Measurements from ENCODE around the gene MPPED2. TPM values are rescaled to one million over a fixed set of nuclear protein-coding genes. Genes with fewer than 3 reads are reported as not detected.

MPPED2 gene
- total RNA-seq, 1 donor from 2014 or later, result 1.6 TPM

- Histone ChIP-seq H3K4me1 (ENCODE audit: insufficient read depth, low read length) (no peaks in the 10 kb centered on the region), H3K9me3 (ENCODE audit: insufficient read depth, low read depth, low read length) (no peaks in the 10 kb centered on the region), H3K79me2 (ENCODE audit: insufficient read depth, low read length) (no peaks in the 10 kb centered on the region), H2AFZ (ENCODE audit: low read depth, low read length) (no peak overlapping the region), H3K27ac (ENCODE audit: low read depth, low read length) (no peak overlapping the region), H3K36me3 (ENCODE audit: insufficient read depth, low read length) (no peaks in the 10 kb centered on the region), H3K9ac (ENCODE audit: low read length) (no peak overlapping the region), H3K27me3 (ENCODE audit: insufficient read depth, low read length) (no peaks in the 10 kb centered on the region), H3K4me3 (ENCODE audit: insufficient read depth, low read depth, low read length) (no peak overlapping the region), H3K4me2 (ENCODE audit: low read length) (no peak overlapping the region), H4K20me1 (ENCODE audit: insufficient read depth, low read length) (no peaks in the 10 kb centered on the region)
- H3K36me3 Mint-ChIP-seq (ENCODE audit: low read depth, unreplicated experiment), result no peaks in the 10 kb centered on the region
- no peaks in the 10 kb centered on the region for H3K27me3 Mint-ChIP-seq (ENCODE audit: low read depth, unreplicated experiment)
- H3K4me1 Mint-ChIP-seq (ENCODE audit: low read depth, unreplicated experiment), result no peaks in the 10 kb centered on the region
- TF ChIP-seq, protein P1, sequence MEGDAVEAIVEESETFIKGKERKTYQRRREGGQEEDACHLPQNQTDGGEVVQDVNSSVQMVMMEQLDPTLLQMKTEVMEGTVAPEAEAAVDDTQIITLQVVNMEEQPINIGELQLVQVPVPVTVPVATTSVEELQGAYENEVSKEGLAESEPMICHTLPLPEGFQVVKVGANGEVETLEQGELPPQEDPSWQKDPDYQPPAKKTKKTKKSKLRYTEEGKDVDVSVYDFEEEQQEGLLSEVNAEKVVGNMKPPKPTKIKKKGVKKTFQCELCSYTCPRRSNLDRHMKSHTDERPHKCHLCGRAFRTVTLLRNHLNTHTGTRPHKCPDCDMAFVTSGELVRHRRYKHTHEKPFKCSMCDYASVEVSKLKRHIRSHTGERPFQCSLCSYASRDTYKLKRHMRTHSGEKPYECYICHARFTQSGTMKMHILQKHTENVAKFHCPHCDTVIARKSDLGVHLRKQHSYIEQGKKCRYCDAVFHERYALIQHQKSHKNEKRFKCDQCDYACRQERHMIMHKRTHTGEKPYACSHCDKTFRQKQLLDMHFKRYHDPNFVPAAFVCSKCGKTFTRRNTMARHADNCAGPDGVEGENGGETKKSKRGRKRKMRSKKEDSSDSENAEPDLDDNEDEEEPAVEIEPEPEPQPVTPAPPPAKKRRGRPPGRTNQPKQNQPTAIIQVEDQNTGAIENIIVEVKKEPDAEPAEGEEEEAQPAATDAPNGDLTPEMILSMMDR (IDR thresholded peaks at IDR 0.05; ENCODE audit: insufficient read depth, low read depth, low read length), result no peak
- no peak for TF ChIP-seq EZH2 (IDR thresholded peaks at IDR 0.05; ENCODE audit: insufficient read depth, low read length)
- H3K4me3 Mint-ChIP-seq (ENCODE audit: unreplicated experiment), result no peak overlapping the region
- no peaks in the 10 kb centered on the region for H3K9me3 Mint-ChIP-seq (ENCODE audit: unreplicated experiment)
- DNase-seq (ENCODE audit: low read depth), result no peak
- H3K27ac Mint-ChIP-seq (ENCODE audit: unreplicated experiment), result no peak overlapping the region
- FAIRE-seq, result no peak
These were observed 126.8 kb downstream of the MPPED2 start for GRCh38 chr11:30459306-30459705.

DNA sequence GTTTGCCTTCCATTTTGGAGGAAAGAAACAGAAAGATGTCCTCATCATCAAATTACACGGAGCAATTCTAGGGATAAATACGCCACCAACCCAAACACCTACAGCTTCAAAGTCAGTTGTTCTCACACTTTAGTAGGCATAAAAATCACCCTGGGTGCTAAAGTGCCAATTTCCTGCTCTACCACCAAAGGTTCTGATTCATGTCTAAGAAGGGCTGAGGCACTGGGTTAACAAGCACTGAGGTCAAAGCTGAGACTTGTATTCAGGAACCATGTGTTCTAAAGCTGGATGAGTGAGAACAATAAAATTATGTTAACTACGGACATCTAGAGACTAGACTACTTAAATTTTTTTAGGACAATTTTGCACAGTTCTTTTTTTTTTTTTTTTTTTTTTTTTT lies 127.6 kb downstream of the MPPED2 start:
- TF ChIP-seq, protein P1 (IDR thresholded peaks at IDR 0.05; ENCODE audit: insufficient read depth, low read depth, low read length), result no peak
- TF ChIP-seq EZH2 (IDR thresholded peaks at IDR 0.05; ENCODE audit: insufficient read depth, low read length), result no peak
- no peaks in the 10 kb centered on the region for H3K36me3 ChIP-seq (ENCODE audit: insufficient read depth, low read length)
- no peak for DNase-seq (ENCODE audit: low read depth)
- no peaks in the 10 kb centered on the region for H3K4me1 ChIP-seq (ENCODE audit: insufficient read depth, low read length)
- H3K27ac Mint-ChIP-seq (ENCODE audit: unreplicated experiment), result no peak overlapping the region
- no peaks in the 10 kb centered on the region for H4K20me1 ChIP-seq (ENCODE audit: insufficient read depth, low read length)
- H3K79me2 ChIP-seq (ENCODE audit: insufficient read depth, low read length), result no peaks in the 10 kb centered on the region
- no peak overlapping the region for H3K4me3 Mint-ChIP-seq (ENCODE audit: unreplicated experiment)
- H3K27me3 Mint-ChIP-seq (ENCODE audit: low read depth, unreplicated experiment), result no peaks in the 10 kb centered on the region
- no peaks in the 10 kb centered on the region for H3K4me1 Mint-ChIP-seq (ENCODE audit: low read depth, unreplicated experiment)
- H3K4me3 ChIP-seq (ENCODE audit: insufficient read depth, low read depth, low read length), result no peak overlapping the region
- H2AFZ ChIP-seq (ENCODE audit: low read depth, low read length), result no peak overlapping the region
- H3K4me2 ChIP-seq (ENCODE audit: low read length), result no peak overlapping the region
- no peak for FAIRE-seq
- peaks cover 3% of the 10 kb centered on the region for H3K9me3 Mint-ChIP-seq (ENCODE audit: unreplicated experiment)
- H3K9me3 ChIP-seq (ENCODE audit: insufficient read depth, low read depth, low read length), result no peaks in the 10 kb centered on the region
- H3K9ac ChIP-seq (ENCODE audit: low read length), result no peak overlapping the region
- no peaks in the 10 kb centered on the region for H3K36me3 Mint-ChIP-seq (ENCODE audit: low read depth, unreplicated experiment)
- H3K27ac ChIP-seq (ENCODE audit: low read depth, low read length), result no peak overlapping the region
- H3K27me3 ChIP-seq (ENCODE audit: insufficient read depth, low read length), result no peaks in the 10 kb centered on the region

DNA sequence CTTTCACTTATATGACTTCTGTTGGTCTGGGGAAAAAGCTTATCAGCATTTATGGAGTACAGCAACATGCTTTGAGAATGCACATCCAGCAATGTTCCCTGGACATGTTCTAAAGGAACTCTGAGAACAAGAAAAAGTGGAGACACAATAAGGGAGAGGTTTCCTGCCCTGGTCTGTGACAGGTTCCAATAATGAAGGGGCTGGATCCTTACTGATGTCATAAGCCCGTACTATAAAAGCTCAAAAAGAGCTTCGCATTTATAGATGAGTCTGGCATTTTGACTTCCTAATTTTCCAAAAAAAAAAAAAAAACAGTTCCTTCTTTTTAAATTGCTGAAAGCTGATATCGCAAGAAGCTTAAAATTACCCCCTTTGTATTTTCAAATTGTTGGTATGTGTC lies 129.1 kb downstream of the MPPED2 start:
- Histone ChIP-seq H3K9ac (ENCODE audit: low read length) (no peak overlapping the region), H3K9me3 (ENCODE audit: insufficient read depth, low read depth, low read length) (no peaks in the 10 kb centered on the region), H4K20me1 (ENCODE audit: insufficient read depth, low read length) (no peaks in the 10 kb centered on the region), H3K4me1 (ENCODE audit: insufficient read depth, low read length) (no peaks in the 10 kb centered on the region), H3K27ac (ENCODE audit: low read depth, low read length) (no peak overlapping the region), H3K36me3 (ENCODE audit: insufficient read depth, low read length) (no peaks in the 10 kb centered on the region), H3K4me2 (ENCODE audit: low read length) (no peak overlapping the region), H3K79me2 (ENCODE audit: insufficient read depth, low read length) (no peaks in the 10 kb centered on the region), H3K27me3 (ENCODE audit: insufficient read depth, low read length) (no peaks in the 10 kb centered on the region), H3K4me3 (ENCODE audit: insufficient read depth, low read depth, low read length) (no peak overlapping the region), H2AFZ (ENCODE audit: low read depth, low read length) (no peak overlapping the region)
- DNase-seq (ENCODE audit: low read depth) (no peak), FAIRE-seq (no peak)
- no peak for TF ChIP-seq EZH2 (IDR thresholded peaks at IDR 0.05; ENCODE audit: insufficient read depth, low read length)
- TF ChIP-seq, protein P1 (IDR thresholded peaks at IDR 0.05; ENCODE audit: insufficient read depth, low read depth, low read length), result no peak
- Mint-ChIP-seq H3K9me3 (ENCODE audit: unreplicated experiment) (peaks cover 3% of the 10 kb centered on the region), H3K27me3 (ENCODE audit: low read depth, unreplicated experiment) (no peaks in the 10 kb centered on the region), H3K4me1 (ENCODE audit: low read depth, unreplicated experiment) (peaks cover 2% of the 10 kb centered on the region), H3K4me3 (ENCODE audit: unreplicated experiment) (no peak overlapping the region), H3K27ac (ENCODE audit: unreplicated experiment) (no peak overlapping the region), H3K36me3 (ENCODE audit: low read depth, unreplicated experiment) (no peaks in the 10 kb centered on the region)
